CD4-positive, alpha-beta T cell treated with Interleukin-6 at 100 ng/mL for 8 hours (primary cell): Measurements from ENCODE around the gene HAND2.

Experiments used
- DNase-seq: peaks from one replicate; pipeline ENCODE4 v3.0.0-alpha.2; 2020; ENCODE audit warnings: mixed read lengths, low spot score

HAND2 gene

GRCh38 chr4:173529477-173530325 lies at the start of gene HAND2:
TSS of gene HAND2 (minus strand) at chr4:173530229. CDS start at chr4:173529289, 940 bp downstream.
- DNase-seq: no peak

DNA sequence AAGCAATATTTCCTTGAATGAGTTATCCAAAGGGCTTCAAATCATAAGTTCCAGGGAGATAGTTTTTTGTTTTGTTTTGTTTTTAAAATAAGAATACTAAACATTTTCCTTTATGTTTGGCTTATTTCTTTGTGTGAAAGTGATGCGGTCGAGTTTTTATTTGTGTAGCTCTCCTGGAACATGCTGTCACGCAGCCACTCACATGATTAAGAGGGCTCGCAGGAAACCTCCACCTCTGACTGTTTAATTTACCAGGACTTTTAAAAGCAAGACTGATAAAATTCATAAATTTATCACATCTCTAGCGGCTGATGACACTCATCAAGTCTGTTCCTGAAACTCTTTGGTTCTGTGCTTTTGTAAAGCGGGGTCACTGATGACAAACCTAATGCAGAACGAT lies 48.9 kb upstream of the HAND2 start:
- no peak for DNase-seq

- DNase-seq: no peak
Observed at GRCh38 chr4:173577963-173578362, 47.9 kb upstream of the HAND2 start.

DNA sequence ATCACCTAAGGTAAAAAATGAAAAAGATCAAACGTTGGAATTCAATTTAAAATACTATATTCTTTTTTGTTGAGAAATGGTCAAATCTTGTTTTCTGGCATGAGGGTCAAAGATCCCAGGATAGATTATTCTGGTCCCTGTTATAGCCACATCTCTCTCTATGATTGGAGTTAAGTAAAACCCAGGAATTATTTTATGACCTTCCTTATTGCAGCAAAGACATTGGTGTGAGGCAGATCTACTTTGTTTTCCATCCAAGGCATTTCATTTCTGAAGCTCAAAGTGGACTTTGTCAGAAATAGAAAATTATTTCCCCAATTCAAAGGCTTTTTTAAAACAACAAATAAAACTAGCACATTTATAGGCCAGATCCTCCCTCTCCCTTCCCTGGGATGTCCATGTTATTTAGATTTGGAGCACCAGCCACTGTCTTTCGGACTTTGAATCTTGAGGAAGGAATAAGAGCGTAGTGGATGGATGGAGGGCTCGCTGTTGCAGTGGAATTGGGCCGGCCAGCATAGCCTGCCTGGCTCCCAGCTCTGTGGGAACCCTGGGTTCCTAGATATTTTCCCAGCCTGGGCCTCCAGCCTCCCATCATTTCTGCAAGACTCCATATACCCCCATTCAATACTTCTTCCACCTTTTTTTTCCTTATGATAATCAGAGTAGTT lies 45.6 kb upstream of the HAND2 start:
- no peak for DNase-seq

- DNase-seq: no peak
Observed at GRCh38 chr4:173573725-173574124, 43.7 kb upstream of the HAND2 start.

DNA sequence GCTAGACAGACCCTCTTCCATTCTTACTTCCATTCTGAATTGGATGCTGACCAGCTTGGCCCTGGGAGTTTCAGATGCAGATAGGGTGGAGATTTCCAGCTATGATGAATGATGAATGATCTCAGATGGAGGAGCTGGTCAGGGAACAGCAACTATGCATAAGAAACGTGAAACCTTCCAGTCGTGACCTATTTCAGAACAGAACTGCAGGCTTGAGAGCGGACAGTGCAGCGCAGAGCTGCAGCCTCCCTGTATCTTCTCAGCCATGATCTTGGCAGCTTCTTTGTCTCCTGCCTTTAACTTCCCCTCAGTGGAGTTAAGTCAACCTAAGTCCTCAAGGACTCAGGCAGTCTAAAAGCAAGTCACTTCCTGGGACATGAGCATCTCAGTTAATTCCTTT lies 43.3 kb upstream of the HAND2 start:
- DNase-seq: no peak

GRCh38 chr4:173572493-173573129 lies 42.6 kb upstream of the HAND2 start:
- DNase-seq: no peak

DNA sequence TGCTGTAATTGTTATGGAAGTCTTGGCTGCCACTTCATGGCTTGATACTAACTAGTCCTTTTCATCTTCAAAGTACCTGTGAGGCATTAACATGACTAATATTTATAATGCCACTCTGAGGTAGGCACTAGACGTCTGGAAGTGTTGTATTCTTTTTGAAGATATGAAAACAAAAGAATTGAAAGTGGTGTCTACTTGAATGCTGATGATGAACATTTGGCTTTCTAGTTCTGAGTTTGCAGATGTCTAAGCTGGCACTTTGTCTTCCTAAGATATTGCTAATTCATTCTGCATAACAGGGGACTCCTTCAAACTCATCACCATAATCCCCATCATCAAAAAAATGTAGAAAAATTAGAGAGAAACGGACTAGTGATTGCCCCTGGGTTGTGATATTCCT lies 41.6 kb upstream of the HAND2 start:
- no peak for DNase-seq

- no peak for DNase-seq
Observed at GRCh38 chr4:173565281-173565680, 35.3 kb upstream of the HAND2 start.

- DNase-seq: no peak
Observed at GRCh38 chr4:173564461-173564860, 34.4 kb upstream of the HAND2 start.

GRCh38 chr4:173560896-173561295 lies 30.9 kb upstream of the HAND2 start:
- DNase-seq: no peak

DNA sequence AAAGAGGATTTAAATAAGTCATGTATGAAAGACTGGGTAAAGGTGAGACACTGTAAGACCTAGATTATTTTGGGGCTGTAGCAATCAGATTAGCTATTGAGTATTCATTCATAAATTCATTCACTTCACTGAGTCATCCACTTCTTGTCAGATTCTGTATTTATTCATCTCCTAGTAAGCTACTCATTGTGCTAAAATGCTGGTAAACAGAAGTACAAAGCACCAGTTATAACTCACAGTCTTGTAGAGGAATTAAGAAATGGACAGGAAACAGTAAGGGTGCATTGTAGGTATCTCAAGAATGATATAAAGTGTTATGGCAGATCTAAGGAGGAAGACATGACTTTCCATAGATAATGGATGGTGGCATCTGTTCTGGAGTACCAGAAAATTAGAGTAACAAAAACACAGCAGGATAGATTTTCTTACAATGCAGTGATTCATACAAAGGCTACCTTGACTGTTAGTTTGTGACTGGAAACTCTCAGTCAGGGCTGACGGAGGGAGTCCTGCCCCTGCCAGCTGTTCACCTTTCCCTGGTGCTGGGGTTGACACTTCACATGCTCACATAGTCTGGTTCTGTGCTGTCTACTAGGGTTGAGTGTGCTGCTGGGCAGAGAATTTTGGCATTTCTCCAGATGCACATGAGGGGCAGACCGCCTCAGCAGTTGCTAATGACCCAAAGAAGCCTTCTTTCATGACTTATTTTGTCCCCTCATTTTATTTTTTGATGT lies 26.5 kb upstream of the HAND2 start:
- DNase-seq: no peak

DNA sequence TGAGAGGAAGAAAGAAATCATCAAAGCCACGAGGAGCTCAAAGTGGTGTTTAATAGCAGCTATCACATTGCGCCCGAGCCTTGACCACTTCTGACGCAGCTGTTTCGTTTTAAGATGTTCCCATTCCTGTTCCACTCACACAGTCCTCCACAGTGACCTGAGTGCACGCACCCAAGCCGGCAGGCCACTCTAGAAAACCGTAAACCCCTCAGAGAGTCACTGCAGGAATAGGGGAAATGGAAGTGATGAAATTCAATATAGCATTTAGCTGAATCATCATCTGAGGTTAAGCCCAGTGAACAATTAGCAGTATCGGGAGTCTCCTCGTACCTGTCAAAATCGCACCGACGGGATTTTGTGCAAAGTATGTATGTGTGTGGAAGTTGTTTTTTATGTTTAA lies 17.9 kb upstream of the HAND2 start:
- DNase-seq: no peak

GRCh38 chr4:173546776-173547175 lies 16.7 kb upstream of the HAND2 start:
- no peak for DNase-seq

- no peak for DNase-seq
Observed at GRCh38 chr4:173545440-173545839, 15.4 kb upstream of the HAND2 start.

- no peak for DNase-seq
Observed at GRCh38 chr4:173543266-173543665, 13.2 kb upstream of the HAND2 start.

DNA sequence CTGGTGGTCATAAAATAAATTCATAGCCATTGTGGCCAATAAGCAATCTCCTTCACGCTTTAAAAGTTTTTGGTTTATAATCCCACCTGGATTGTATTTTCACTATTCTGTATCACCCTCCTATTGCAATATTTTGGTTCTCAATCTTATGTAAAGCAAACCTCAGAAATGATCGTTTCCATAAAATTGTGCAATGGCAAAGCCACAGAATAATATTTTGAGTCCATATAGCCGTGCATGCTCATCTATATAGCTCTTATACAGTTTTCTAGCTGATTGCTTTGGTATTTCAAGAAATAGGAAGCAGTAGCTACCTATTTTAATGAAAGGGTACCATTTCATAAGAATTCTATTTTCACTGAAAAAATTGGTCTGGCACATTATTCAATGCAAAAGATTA lies 10.0 kb upstream of the HAND2 start:
- no peak for DNase-seq

- no peak for DNase-seq
Observed at GRCh38 chr4:173538909-173539445, 8.9 kb upstream of the HAND2 start.

DNA sequence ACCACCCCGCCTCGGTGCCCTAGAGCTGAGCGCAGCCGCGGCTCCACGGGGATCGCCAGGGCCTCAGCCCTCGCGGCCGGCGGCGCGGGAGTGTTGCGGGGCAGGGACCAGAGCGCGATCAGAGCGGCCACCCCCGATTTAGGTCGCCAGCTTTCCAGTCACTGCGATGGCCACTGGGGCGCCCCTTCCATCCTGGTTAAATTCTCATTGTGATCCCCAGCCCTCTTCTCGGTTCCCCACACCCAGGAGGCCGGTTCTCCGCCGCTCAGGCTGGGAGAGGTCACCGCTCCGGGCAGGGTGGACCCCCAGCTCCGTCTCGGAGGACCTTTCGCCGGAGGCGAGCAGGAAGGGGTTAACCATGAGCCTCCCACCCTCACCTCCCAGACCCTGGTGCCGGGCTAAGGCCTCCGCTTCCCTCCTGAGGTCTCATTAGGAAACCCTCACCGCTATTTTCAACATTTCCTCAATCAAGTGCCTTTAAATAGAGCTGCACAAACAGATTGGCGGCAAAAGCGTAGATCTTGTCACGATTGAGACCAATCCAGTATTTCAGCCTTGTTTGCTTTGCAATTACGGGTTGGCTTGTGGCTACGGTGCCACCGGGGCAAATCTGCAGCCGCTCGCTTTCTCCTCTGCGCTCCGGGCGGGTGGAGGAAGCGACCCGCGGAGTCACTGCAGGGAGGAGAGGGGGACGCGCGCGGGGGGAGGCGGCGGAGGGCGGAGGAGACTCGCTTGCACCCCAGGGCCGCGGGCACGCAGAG lies 8.3 kb upstream of the HAND2 start:
- DNase-seq: no peak

DNA sequence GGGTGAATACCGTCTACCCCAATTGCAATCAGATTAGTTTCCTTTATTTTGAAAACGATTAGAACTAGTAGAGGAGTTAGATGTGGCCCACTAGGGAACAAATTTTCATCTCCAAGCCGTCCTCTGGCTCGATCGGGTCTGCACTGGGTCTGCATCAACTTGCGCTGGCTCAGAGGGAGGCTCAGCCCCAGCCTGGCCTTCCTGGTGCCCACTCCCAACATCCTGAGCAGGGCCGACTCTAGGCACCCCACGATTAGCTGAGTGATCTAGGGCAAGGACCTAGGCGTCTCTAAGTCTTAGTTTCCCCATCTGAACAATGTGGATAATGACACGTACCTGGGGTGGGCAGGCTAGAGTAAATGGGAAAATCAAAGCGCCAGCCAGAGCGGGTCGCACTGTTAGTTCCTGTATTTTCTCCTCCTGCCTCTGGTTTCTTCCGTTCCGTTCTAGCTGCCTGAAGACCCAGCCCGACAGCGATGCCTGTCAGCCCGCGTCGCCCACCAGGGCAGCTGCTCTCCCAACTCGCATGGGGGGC lies 7.7 kb upstream of the HAND2 start:
- no peak for DNase-seq

DNA sequence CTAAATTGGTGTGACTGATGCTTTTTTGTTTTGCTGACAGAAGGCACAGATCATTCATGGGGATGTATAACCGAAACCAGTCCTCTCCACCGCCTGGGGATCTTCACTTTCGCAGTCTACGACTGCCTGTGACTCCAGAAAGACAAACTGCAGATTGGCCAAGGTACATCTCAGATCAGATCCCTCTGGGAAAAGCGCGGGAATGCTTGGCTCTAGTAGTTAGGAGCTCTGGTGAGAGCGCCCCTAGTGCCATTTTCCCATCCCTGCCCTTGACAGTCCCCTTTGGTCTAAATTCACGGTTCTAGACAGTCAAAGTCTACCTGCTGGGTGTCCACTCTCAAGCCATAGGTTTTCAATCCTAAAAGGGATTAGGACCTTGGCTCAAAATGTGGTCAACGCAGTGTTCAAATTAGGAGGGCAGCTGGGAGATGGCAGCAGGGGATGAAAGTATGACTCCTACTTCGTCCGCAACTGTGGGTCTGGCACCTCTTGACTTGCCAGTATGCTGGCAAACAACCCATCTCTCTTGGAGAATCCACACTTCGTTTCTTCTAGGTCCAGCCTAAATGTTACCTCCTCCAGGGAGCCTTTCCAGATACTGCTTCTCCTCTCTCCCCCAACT lies 6.9 kb upstream of the HAND2 start:
- no peak for DNase-seq
